ENCODE measurements around the gene ADCY5. TPM values are rescaled to one million over a fixed set of nuclear protein-coding genes. Genes with fewer than 3 reads are reported as not detected.

Gene ADCY5
- total RNA-seq, 1 experiment from 2014 or later: 1.4 TPM

DNA sequence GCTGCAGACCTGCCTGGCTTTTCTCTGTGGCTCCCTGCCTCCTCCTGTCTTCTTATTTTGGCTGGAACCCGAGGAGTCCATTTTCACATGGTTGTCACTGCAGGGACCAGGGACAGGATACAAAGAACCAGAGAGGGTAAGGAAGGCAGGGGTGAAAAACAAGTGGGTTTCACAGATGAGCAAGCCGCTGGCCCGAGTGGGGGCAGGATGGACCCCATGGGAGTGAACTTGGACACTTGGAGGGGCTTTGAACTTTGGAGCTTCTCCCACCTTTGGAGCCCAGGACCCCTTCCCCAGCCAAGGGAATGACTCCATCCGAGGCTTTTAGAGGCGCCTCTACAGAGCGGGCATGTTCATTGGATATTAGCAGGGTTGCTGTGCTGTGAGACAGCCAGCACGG is 26.9 kb upstream of the ADCY5 start:
- Histone ChIP-seq H3K4me3 (ENCODE audit: low read depth in 2 of 2, low read length in 2 of 2) (no peak overlapping the region), H3K27ac (ENCODE audit: low read length) (no peak overlapping the region), H3K36me3 (ENCODE audit: control insufficient read depth, insufficient read depth, low read length) (no peaks in the 10 kb centered on the region), H3K4me1 (ENCODE audit: control insufficient read depth, insufficient read depth, low read length) (no peaks in the 10 kb centered on the region), H3K9me3 (ENCODE audit: control insufficient read depth, insufficient read depth, low read depth, low read length) (no peaks in the 10 kb centered on the region), H3K27me3 (ENCODE audit: control insufficient read depth, insufficient read depth, low read length) (peaks cover 6% of the 10 kb centered on the region; the same call in 1 of the 2 replicates)
- POLR2A ChIA-PET: no interaction called here
- BruUV-seq (replicated peaks): no TSS peak
- DNase-seq (ENCODE audit: low read depth, low spot score) (no peak), ATAC-seq (no peak)
- intact Hi-C loops (cut with micrococcal nuclease; ENCODE audit: unreplicated experiment) (no loop called here), in situ Hi-C loops (cut with HindIII; ENCODE audit: low pct_unique_long_range_greater_than_20kb, low sequenced_read_pairs) (no loop called here)
- TF ChIP-seq TCF7L2 (IDR thresholded peaks at IDR 0.05; ENCODE audit: low read depth, low read length) (no peak), POLR2AphosphoS5 (IDR thresholded peaks at IDR 0.05; ENCODE audit: low read depth, low read length) (no peak), SIN3A (IDR thresholded peaks at IDR 0.05; ENCODE audit: borderline replicate concordance, insufficient read depth, low read depth, low read length) (no peak)
- TF ChIP-seq, protein P1, sequence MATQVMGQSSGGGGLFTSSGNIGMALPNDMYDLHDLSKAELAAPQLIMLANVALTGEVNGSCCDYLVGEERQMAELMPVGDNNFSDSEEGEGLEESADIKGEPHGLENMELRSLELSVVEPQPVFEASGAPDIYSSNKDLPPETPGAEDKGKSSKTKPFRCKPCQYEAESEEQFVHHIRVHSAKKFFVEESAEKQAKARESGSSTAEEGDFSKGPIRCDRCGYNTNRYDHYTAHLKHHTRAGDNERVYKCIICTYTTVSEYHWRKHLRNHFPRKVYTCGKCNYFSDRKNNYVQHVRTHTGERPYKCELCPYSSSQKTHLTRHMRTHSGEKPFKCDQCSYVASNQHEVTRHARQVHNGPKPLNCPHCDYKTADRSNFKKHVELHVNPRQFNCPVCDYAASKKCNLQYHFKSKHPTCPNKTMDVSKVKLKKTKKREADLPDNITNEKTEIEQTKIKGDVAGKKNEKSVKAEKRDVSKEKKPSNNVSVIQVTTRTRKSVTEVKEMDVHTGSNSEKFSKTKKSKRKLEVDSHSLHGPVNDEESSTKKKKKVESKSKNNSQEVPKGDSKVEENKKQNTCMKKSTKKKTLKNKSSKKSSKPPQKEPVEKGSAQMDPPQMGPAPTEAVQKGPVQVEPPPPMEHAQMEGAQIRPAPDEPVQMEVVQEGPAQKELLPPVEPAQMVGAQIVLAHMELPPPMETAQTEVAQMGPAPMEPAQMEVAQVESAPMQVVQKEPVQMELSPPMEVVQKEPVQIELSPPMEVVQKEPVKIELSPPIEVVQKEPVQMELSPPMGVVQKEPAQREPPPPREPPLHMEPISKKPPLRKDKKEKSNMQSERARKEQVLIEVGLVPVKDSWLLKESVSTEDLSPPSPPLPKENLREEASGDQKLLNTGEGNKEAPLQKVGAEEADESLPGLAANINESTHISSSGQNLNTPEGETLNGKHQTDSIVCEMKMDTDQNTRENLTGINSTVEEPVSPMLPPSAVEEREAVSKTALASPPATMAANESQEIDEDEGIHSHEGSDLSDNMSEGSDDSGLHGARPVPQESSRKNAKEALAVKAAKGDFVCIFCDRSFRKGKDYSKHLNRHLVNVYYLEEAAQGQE (IDR thresholded peaks at IDR 0.05; ENCODE audit: insufficient read depth in 1 of 2, low read depth in 2 of 2, low read length in 1 of 2): no peak
- TF ChIP-seq, protein P2, sequence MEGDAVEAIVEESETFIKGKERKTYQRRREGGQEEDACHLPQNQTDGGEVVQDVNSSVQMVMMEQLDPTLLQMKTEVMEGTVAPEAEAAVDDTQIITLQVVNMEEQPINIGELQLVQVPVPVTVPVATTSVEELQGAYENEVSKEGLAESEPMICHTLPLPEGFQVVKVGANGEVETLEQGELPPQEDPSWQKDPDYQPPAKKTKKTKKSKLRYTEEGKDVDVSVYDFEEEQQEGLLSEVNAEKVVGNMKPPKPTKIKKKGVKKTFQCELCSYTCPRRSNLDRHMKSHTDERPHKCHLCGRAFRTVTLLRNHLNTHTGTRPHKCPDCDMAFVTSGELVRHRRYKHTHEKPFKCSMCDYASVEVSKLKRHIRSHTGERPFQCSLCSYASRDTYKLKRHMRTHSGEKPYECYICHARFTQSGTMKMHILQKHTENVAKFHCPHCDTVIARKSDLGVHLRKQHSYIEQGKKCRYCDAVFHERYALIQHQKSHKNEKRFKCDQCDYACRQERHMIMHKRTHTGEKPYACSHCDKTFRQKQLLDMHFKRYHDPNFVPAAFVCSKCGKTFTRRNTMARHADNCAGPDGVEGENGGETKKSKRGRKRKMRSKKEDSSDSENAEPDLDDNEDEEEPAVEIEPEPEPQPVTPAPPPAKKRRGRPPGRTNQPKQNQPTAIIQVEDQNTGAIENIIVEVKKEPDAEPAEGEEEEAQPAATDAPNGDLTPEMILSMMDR (IDR thresholded peaks at IDR 0.05): no peak
- CTCF ChIA-PET: no interaction called here

DNA sequence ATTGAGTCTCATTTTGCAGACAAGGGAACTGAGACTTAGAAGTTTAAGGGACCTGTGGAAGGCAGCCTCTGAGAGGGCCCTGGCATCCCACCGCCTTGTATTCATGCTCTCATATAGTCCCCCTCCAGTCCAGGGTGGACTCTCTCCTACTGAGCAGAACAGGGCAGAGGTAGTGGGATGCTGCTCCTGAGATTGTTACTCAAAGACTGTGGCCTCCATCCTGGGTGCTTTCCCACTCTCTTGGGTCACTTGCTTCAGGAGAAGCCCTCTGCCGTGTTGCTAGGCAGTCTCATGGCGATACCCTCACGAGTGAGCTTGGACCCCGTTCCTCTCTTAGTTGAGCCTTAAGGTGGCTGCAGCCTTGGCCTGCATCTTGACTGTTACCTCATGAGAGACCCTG is 22.2 kb upstream of the ADCY5 start:
- Histone ChIP-seq H3K4me3 (ENCODE audit: low read depth in 2 of 2, low read length in 2 of 2) (no peak overlapping the region), H3K9me3 (ENCODE audit: control insufficient read depth, insufficient read depth, low read depth, low read length) (no peaks in the 10 kb centered on the region), H3K27me3 (ENCODE audit: control insufficient read depth, insufficient read depth, low read length) (0 out of 2 replicates have a peak, but pooled peaks cover 4% of the 10 kb centered on the region), H3K27ac (ENCODE audit: low read length) (no peak overlapping the region), H3K4me1 (ENCODE audit: control insufficient read depth, insufficient read depth, low read length) (no peaks in the 10 kb centered on the region), H3K36me3 (ENCODE audit: control insufficient read depth, insufficient read depth, low read length) (no peaks in the 10 kb centered on the region)
- no TSS peak for BruUV-seq (replicated peaks)
- CTCF ChIA-PET: no interaction called here
- intact Hi-C loops (cut with micrococcal nuclease; ENCODE audit: unreplicated experiment): no loop called here
- no peak for TF ChIP-seq SIN3A (IDR thresholded peaks at IDR 0.05; ENCODE audit: borderline replicate concordance, insufficient read depth, low read depth, low read length)
- DNase-seq (ENCODE audit: low read depth, low spot score) (no peak), ATAC-seq (no peak)
- in situ Hi-C loops (cut with HindIII; ENCODE audit: low pct_unique_long_range_greater_than_20kb, low sequenced_read_pairs): no loop called here
- POLR2A ChIA-PET: no interaction called here

DNA sequence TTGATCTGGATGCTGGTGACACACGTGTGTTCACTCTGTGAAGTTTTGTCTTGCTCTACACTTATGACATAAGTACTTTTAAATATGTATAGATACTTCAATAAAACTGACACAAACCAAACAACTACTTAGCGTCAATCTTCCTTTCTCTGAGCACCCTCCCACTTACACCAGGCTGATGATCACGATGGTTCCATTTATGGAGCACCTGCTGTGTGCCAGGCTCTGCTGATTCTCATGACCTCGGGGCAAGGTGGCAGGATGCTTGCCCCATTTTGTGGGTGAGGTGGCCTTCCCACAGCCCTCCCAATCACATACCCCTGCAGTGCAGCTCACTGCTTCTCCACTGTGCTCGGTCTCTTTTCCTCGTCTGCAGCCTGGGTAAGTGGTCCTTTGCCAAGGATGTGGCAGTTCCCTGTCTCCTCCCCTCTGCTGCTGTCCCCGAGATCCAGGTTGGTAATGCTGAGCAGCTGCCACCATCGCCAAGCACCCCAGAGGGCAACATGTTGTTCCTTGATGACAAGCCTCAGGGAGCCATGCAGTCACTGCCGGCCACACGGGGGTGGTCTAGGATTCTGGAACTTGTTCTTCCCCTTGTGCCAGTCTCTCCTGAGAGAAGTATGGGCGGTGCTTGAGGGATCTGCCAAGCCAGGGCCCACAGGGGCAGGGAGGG is 20.6 kb upstream of the ADCY5 start:
- TF ChIP-seq, protein P1 (IDR thresholded peaks at IDR 0.05; ENCODE audit: insufficient read depth in 1 of 2, low read depth in 2 of 2, low read length in 1 of 2): no peak
- TF ChIP-seq, protein P2 (IDR thresholded peaks at IDR 0.05): no peak
- TF ChIP-seq TCF7L2 (IDR thresholded peaks at IDR 0.05; ENCODE audit: low read depth, low read length): no peak
- no peak for TF ChIP-seq SIN3A (IDR thresholded peaks at IDR 0.05; ENCODE audit: borderline replicate concordance, insufficient read depth, low read depth, low read length)
- no peak for TF ChIP-seq POLR2AphosphoS5 (IDR thresholded peaks at IDR 0.05; ENCODE audit: low read depth, low read length)
- ChIA-PET CTCF (no interaction called here), POLR2A (no interaction called here)
- H3K36me3 ChIP-seq (ENCODE audit: control insufficient read depth, insufficient read depth, low read length): no peaks in the 10 kb centered on the region
- ATAC-seq: peak; percentile 39
- BruUV-seq (replicated peaks): no TSS peak
- no peak overlapping the region for H3K4me3 ChIP-seq (ENCODE audit: low read depth in 2 of 2, low read length in 2 of 2)
- H3K27ac ChIP-seq (ENCODE audit: low read length): no peak overlapping the region
- H3K9me3 ChIP-seq (ENCODE audit: control insufficient read depth, insufficient read depth, low read depth, low read length): no peaks in the 10 kb centered on the region
- in situ Hi-C loops (cut with HindIII; ENCODE audit: low pct_unique_long_range_greater_than_20kb, low sequenced_read_pairs): no loop called here
- H3K4me1 ChIP-seq (ENCODE audit: control insufficient read depth, insufficient read depth, low read length): no peaks in the 10 kb centered on the region
- H3K27me3 ChIP-seq (ENCODE audit: control insufficient read depth, insufficient read depth, low read length): 0 out of 2 replicates have a peak, but pooled peaks cover 3% of the 10 kb centered on the region
- intact Hi-C loops (cut with micrococcal nuclease; ENCODE audit: unreplicated experiment): no loop called here
- DNase-seq (ENCODE audit: low read depth, low spot score): no peak

Data from Panc1 (cell line).